22Rv1 (cell line): ENCODE measurements around the gene SEC23IP.

Experiments used
- ZFX ChIP-seq: fragments of 450-650 bp; IDR thresholded peaks from 2 replicates; pipeline ENCODE4 v1.6.1; 2017; ENCODE audit warnings: antibody characterized with exemption, borderline replicate concordance
- TF ChIP-seq, protein P1 (sequence below): fragments of 450-650 bp; IDR thresholded peaks from 2 replicates; pipeline ENCODE4 v1.5.1; 2017; ENCODE audit warnings: mild to moderate bottlenecking

- TF ChIP-seq, protein P1, sequence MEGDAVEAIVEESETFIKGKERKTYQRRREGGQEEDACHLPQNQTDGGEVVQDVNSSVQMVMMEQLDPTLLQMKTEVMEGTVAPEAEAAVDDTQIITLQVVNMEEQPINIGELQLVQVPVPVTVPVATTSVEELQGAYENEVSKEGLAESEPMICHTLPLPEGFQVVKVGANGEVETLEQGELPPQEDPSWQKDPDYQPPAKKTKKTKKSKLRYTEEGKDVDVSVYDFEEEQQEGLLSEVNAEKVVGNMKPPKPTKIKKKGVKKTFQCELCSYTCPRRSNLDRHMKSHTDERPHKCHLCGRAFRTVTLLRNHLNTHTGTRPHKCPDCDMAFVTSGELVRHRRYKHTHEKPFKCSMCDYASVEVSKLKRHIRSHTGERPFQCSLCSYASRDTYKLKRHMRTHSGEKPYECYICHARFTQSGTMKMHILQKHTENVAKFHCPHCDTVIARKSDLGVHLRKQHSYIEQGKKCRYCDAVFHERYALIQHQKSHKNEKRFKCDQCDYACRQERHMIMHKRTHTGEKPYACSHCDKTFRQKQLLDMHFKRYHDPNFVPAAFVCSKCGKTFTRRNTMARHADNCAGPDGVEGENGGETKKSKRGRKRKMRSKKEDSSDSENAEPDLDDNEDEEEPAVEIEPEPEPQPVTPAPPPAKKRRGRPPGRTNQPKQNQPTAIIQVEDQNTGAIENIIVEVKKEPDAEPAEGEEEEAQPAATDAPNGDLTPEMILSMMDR: no peak
- TF ChIP-seq ZFX: no peak
Measured at GRCh38 chr10:119919826-119920225, 27.3 kb downstream of the SEC23IP start.
